NCI-H774 (cell line): ENCODE data around the gene MCC.

Experiments used
- DNase-seq: peaks from one replicate; lab custom pipeline; 2025; lab: John Stamatoyannopoulos, UW

MCC gene

GRCh38 chr5:113245427-113246225 is 242.6 kb downstream of the MCC start:
- no peak for DNase-seq

GRCh38 chr5:113244966-113245365 is 243.3 kb downstream of the MCC start:
- no peak for DNase-seq

- no peak for DNase-seq
These were observed 244.9 kb downstream of the MCC start for GRCh38 chr5:113243349-113243664.

- DNase-seq, result no peak
These were observed 245.5 kb downstream of the MCC start for GRCh38 chr5:113242481-113243348.

- DNase-seq, result no peak
These were observed 247.1 kb downstream of the MCC start for GRCh38 chr5:113240951-113241726.

GRCh38 chr5:113240032-113240431 is 248.2 kb downstream of the MCC start:
- no peak for DNase-seq

GRCh38 chr5:113237893-113238292 is 250.4 kb downstream of the MCC start:
- no peak for DNase-seq

GRCh38 chr5:113236536-113237288 is 251.5 kb downstream of the MCC start:
- DNase-seq, result no peak

GRCh38 chr5:113235884-113236283 is 252.4 kb downstream of the MCC start:
- DNase-seq, result no peak

- DNase-seq, result no peak
These were observed 253.7 kb downstream of the MCC start for GRCh38 chr5:113234546-113234945.

- no peak for DNase-seq
These were observed 254.6 kb downstream of the MCC start for GRCh38 chr5:113233606-113234005.

- DNase-seq, result no peak
These were observed 255.6 kb downstream of the MCC start for GRCh38 chr5:113232667-113233066.

- no peak for DNase-seq
These were observed 256.0 kb downstream of the MCC start for GRCh38 chr5:113232221-113232620.

GRCh38 chr5:113231653-113232000 is 256.6 kb downstream of the MCC start:
- no peak for DNase-seq

GRCh38 chr5:113230711-113231652 is 257.3 kb downstream of the MCC start:
- no peak for DNase-seq

- DNase-seq, result no peak
These were observed 260.5 kb downstream of the MCC start for GRCh38 chr5:113227798-113228197.

GRCh38 chr5:113226116-113226736 is 262.0 kb downstream of the MCC start:
- no peak for DNase-seq

- no peak for DNase-seq
These were observed 263.0 kb downstream of the MCC start for GRCh38 chr5:113225259-113225658.

GRCh38 chr5:113224605-113225065 is 263.6 kb downstream of the MCC start:
- no peak for DNase-seq
